Vagina (tissue), 2 donors: Measurements from ENCODE around the gene GOLGA6D.

Source experiments
- POLR2A ChIP-seq, 2 donors: fragments of 450-650 bp; IDR thresholded peaks; one replicate each; pipeline ENCODE4 v1.6.1; 2017; ENCODE audit warnings: antibody characterized with exemption in 2 of 2, mild to moderate bottlenecking in 2 of 2, moderate library complexity in 2 of 2
- POLR2AphosphoS5 ChIP-seq, 2 donors: sonication (generic); formaldehyde crosslinking; IDR thresholded peaks; one replicate each; pipeline ENCODE4 v1.9.0; 2017; ENCODE audit warnings: antibody characterized with exemption in 2 of 2, mild to moderate bottlenecking in 2 of 2, low read depth in 1 of 2; ENCODE audit not compliant: insufficient read depth in 1 of 2
- TF ChIP-seq, protein P1 (sequence below), 3 experiments: fragments of 450-650 bp in 2 of 3; fragments of 200-600 bp in 1 of 3; sonication (generic) in 1 of 3; IDR thresholded peaks; one replicate each; pipeline ENCODE4 v1.5.1; 2017 to 2019; ENCODE audit warnings: antibody characterized with exemption in 3 of 3, mild to moderate bottlenecking in 2 of 3, moderate library complexity in 2 of 3

DNA sequence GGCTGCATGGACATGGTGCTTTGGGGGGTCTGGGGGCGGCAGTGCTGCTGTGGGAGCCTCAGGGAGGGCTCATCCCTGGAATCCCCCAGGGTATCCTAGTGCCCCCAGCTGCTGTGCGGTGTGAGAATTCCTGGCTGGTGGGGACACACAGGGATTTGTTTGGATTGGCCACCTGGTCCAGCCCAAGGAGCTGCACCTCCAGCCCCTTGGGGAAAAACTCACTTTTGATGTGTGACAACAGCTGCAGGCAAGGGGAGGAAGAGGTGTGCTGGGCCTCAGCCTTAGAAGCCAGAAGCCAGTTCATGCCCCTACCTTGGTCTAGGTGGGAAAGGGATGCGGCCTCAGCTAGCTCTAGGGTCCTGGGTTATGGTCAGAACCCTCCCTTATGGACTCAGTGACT, 44.9 kb downstream of the GOLGA6D start:
- TF ChIP-seq POLR2AphosphoS5 (IDR thresholded peaks at IDR 0.05; ENCODE audit: insufficient read depth in 1 of 2, low read depth in 1 of 2): no peak
- TF ChIP-seq, protein P1, sequence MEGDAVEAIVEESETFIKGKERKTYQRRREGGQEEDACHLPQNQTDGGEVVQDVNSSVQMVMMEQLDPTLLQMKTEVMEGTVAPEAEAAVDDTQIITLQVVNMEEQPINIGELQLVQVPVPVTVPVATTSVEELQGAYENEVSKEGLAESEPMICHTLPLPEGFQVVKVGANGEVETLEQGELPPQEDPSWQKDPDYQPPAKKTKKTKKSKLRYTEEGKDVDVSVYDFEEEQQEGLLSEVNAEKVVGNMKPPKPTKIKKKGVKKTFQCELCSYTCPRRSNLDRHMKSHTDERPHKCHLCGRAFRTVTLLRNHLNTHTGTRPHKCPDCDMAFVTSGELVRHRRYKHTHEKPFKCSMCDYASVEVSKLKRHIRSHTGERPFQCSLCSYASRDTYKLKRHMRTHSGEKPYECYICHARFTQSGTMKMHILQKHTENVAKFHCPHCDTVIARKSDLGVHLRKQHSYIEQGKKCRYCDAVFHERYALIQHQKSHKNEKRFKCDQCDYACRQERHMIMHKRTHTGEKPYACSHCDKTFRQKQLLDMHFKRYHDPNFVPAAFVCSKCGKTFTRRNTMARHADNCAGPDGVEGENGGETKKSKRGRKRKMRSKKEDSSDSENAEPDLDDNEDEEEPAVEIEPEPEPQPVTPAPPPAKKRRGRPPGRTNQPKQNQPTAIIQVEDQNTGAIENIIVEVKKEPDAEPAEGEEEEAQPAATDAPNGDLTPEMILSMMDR (IDR thresholded peaks at IDR 0.05): no peak
- no peak for TF ChIP-seq POLR2A (IDR thresholded peaks at IDR 0.05)
